ENCODE data around the gene SBK3.

GRCh38 chr19:55544014-55544413 lies 1.3 kb downstream of the SBK3 start:
- TF ChIP-seq CTCF (IDR thresholded peaks at IDR 0.05) (no peak), POLR2AphosphoS5 (IDR thresholded peaks at IDR 0.05) (no peak), POLR2A (IDR thresholded peaks at IDR 0.05) (no peak)
